ENCODE results near the gene FNIP1. TPM values are rescaled to one million over a fixed set of nuclear protein-coding genes. Genes with fewer than 3 reads are reported as not detected.
A peak's percentile ranks its signal among the peaks of the same experiment; 100 is the strongest.

Gene FNIP1
- total and polyA plus RNA-seq, 9 of the 15 experiments (the other 6 are each of a cell fraction or from before 2014, with no cell fraction given) = 5.0 to 32.8 (median 18.4) TPM

DNA sequence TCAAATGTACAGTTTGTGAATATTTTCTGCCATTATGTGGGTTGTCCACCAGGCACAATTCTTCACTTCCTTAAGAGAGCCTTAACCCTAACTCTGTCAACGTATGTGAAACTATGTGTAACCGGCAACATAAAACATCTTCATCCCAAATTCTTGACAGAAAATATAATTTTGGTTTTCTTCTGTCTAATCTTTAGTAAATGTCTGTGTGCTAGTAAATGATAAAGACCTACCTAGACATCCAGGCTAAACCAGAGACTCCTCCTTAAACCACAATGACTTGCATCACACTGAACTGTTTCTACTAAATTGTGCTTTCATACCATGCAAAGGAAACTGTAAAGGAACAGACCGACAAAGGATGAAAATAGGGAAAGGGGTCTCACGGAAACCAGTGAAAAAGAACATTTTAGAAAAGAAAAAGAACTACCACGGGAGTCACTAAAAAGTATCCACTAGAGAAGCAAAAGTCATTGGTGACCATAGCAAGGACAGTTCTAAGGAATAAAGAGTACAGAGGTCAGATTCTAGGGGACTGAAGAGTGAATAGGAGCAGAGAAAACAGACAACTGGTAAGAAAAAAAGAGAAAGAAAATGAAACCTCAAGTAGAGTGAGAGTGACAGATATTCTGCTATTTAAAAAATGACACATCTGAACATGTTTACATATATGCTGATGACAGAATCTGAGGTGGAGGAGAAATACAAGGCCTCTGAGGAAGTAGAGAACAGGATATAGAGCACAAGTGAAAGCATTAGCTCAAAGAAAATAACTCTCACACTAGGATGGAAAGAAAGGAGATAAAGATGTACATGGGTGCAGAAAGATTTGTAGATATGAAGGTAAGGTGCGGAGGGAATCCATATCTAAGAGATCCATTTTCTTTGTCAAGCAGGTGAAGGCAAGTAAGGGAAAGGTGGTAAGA, 49.4 kb downstream of the FNIP1 start (continued):
- TF ChIP-seq, protein P1, sequence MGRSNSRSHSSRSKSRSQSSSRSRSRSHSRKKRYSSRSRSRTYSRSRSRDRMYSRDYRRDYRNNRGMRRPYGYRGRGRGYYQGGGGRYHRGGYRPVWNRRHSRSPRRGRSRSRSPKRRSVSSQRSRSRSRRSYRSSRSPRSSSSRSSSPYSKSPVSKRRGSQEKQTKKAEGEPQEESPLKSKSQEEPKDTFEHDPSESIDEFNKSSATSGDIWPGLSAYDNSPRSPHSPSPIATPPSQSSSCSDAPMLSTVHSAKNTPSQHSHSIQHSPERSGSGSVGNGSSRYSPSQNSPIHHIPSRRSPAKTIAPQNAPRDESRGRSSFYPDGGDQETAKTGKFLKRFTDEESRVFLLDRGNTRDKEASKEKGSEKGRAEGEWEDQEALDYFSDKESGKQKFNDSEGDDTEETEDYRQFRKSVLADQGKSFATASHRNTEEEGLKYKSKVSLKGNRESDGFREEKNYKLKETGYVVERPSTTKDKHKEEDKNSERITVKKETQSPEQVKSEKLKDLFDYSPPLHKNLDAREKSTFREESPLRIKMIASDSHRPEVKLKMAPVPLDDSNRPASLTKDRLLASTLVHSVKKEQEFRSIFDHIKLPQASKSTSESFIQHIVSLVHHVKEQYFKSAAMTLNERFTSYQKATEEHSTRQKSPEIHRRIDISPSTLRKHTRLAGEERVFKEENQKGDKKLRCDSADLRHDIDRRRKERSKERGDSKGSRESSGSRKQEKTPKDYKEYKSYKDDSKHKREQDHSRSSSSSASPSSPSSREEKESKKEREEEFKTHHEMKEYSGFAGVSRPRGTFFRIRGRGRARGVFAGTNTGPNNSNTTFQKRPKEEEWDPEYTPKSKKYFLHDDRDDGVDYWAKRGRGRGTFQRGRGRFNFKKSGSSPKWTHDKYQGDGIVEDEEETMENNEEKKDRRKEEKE (IDR thresholded peaks at IDR 0.05; ENCODE audit: borderline replicate concordance in 1 of 2, control insufficient read depth in 1 of 2, low read depth in 2 of 2, low read length in 1 of 2) = 0 out of 4 replicates have a peak, but pooled peaks of 1 of the 2 experiments have one; percentile 34
- TF ChIP-seq KDM1A (IDR thresholded peaks at IDR 0.05) (peak; percentile 91 to 92), POLR3A (IDR thresholded peaks at IDR 0.05; ENCODE audit: borderline replicate concordance, extremely low read depth, insufficient read depth, insufficient read length) (no peak), KHSRP (IDR thresholded peaks at IDR 0.05) (peak; percentile 53; the same call in 1 of the 2 replicates), KDM2B (CRISPR knock-in tag; IDR thresholded peaks at IDR 0.05) (no peak), FOXM1 (IDR thresholded peaks at IDR 0.05; ENCODE audit: low read depth) (peak; percentile 91), FOXM1 (CRISPR knock-in tag; IDR thresholded peaks at IDR 0.05; ENCODE audit: low read depth) (no peak), JUND (IDR thresholded peaks at IDR 0.05; ENCODE audit: borderline replicate concordance, low read depth, low read length) (peak; percentile 73; the same call in 1 of the 2 replicates), JUND (tag; IDR thresholded peaks at IDR 0.05; ENCODE audit: borderline replicate concordance, low read depth, low read length) (no peak; the same call in 2 of the 3 replicates), U2AF1 (optimal IDR thresholded peaks at IDR 0.05; ENCODE audit: low read depth, low read length) (no peak), TCF3 (CRISPR knock-in tag; IDR thresholded peaks at IDR 0.05) (peak; percentile 96), SAFB (IDR thresholded peaks at IDR 0.05; ENCODE audit: borderline replicate concordance, low read depth, low read length) (no peak), EZH2 (IDR thresholded peaks at IDR 0.05; ENCODE audit: borderline replicate concordance, low read depth, low read length) (no peak), HNRNPUL1 (IDR thresholded peaks at IDR 0.05; ENCODE audit: low read length) (no peak), ZNF253 (CRISPR knock-in tag; conservative IDR thresholded peaks at IDR 0.05) (no peak), GATA2 (CRISPR knock-in tag; IDR thresholded peaks at IDR 0.05) (peak; percentile 75), PHB (CRISPR knock-in tag; IDR thresholded peaks at IDR 0.05) (no peak), ZNF76 (CRISPR knock-in tag; IDR thresholded peaks at IDR 0.05; ENCODE audit: borderline replicate concordance) (no peak), MAZ (CRISPR knock-in tag; conservative IDR thresholded peaks at IDR 0.05 in 1 of 2, IDR thresholded peaks at IDR 0.05 in 1 of 2) (peak in 1 of 2 experiments; percentile 48; a peak in 2 of 4 replicates), SREBF2 (CRISPR knock-in tag; IDR thresholded peaks at IDR 0.05) (no peak), NFE2 (IDR thresholded peaks at IDR 0.05; ENCODE audit: low read depth) (peak; percentile 99), HLTF (IDR thresholded peaks at IDR 0.05) (no peak)
- TF ChIP-seq, protein P2, sequence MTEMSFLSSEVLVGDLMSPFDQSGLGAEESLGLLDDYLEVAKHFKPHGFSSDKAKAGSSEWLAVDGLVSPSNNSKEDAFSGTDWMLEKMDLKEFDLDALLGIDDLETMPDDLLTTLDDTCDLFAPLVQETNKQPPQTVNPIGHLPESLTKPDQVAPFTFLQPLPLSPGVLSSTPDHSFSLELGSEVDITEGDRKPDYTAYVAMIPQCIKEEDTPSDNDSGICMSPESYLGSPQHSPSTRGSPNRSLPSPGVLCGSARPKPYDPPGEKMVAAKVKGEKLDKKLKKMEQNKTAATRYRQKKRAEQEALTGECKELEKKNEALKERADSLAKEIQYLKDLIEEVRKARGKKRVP (CRISPR knock-in tag; IDR thresholded peaks at IDR 0.05) = peak; percentile 73

Measured in K562 (cell line).